HepG2 (cell line): Measurements from ENCODE around the gene UNKL. TPM values are rescaled to one million over a fixed set of nuclear protein-coding genes. Genes with fewer than 3 reads are reported as not detected.

Source experiments
- ATF7 ChIP-seq, 2 experiments: fragments of 450-650 bp in 1 of 2; sonication (generic) in 1 of 2; formaldehyde crosslinking in 1 of 2; IDR thresholded peaks; 2 replicates each; pipeline versions ENCODE4 v1.4.0 to v1.6.1; 2016 to 2020; ENCODE audit warnings: antibody characterized with exemption in 1 of 2, mild to moderate bottlenecking in 1 of 2, missing genetic modification reagents in 1 of 2
- CHCHD3 ChIP-seq: sonication (generic); formaldehyde crosslinking; IDR thresholded peaks from 2 replicates; pipeline ENCODE4 v1.8.0; 2022; ENCODE audit warnings: mild to moderate bottlenecking, missing genetic modification reagents, moderate library complexity
- POLR2AphosphoS5 ChIP-seq: IDR thresholded peaks from 2 replicates; pipeline ENCODE4 v1.6.1; 2012; ENCODE audit warnings: low read depth, low read length
- SIN3B ChIP-seq: fragments of 150-350 bp; IDR thresholded peaks from 2 replicates; pipeline ENCODE4 v1.6.1; 2014; ENCODE audit warnings: low read length
- TAF1 ChIP-seq: sonication (generic); formaldehyde crosslinking; IDR thresholded peaks from 2 replicates; pipeline ENCODE4 v1.4.0; 2020; ENCODE audit warnings: missing genetic modification reagents
- ZNF782 ChIP-seq: sonication (generic); formaldehyde crosslinking; IDR thresholded peaks from 2 replicates; pipeline ENCODE4 v1.4.0; 2020; ENCODE audit warnings: missing genetic modification reagents, mild to moderate bottlenecking, borderline replicate concordance
- ZSCAN21 ChIP-seq: sonication (generic); formaldehyde crosslinking; IDR thresholded peaks from 2 replicates; pipeline ENCODE4 v1.8.0; 2022; ENCODE audit warnings: mild to moderate bottlenecking, missing genetic modification reagents, moderate library complexity, borderline replicate concordance
- ZSCAN29 ChIP-seq: sonication (generic); formaldehyde crosslinking; conservative IDR thresholded peaks from 2 replicates; pipeline ENCODE4 v1.4.0; 2020; ENCODE audit warnings: mild to moderate bottlenecking, missing genetic modification reagents
- polyA plus RNA-seq, 8 experiments: library from polyadenylated mRNA; depleted of rRNA in 3 of 8; stranded (reverse) in 7 of 8; unstranded in 1 of 8; fragments of >200 nt; fragmentation: Illumina TruSeq in 4 of 8; extraction: Trizol in 4 of 8; gene quantifications; 2 replicates each; pipeline versions ENCODE4 v1.2.1 to v1.2.3, GENCODE V29; 2011 to 2016; ENCODE audit warnings: low read depth in 4 of 8, missing spikeins in 1 of 8, mixed read lengths in 1 of 8; ENCODE audit not compliant: insufficient read depth in 1 of 8
- total RNA-seq, 5 experiments: library from RNA; depleted of rRNA; stranded (reverse); fragments of >200 nt; fragmentation: Illumina TruSeq; extraction: Trizol; gene quantifications; 2 replicates each; pipeline ENCODE4 v1.2.3, GENCODE V29; 2016; ENCODE audit warnings: low read depth in 1 of 5
- TF ChIP-seq, protein P1 (sequence below): sonication (generic); formaldehyde crosslinking; IDR thresholded peaks from 2 replicates; pipeline ENCODE4 v1.4.0; 2020; ENCODE audit warnings: mild to moderate bottlenecking, missing genetic modification reagents
- TF ChIP-seq, protein P2 (sequence below): sonication (generic); formaldehyde crosslinking; IDR thresholded peaks from 2 replicates; pipeline ENCODE4 v1.9.0; 2021; ENCODE audit warnings: mild to moderate bottlenecking, missing genetic modification reagents
- TF ChIP-seq, protein P3 (sequence below): sonication (generic); formaldehyde crosslinking; IDR thresholded peaks from 2 replicates; pipeline ENCODE4 v1.5.0; 2020; ENCODE audit warnings: missing genetic modification reagents

UNKL gene
- total and polyA plus RNA-seq, 2 of the 13 experiments (the other 11 are each of a cell fraction or from before 2014, with no cell fraction given) = 10.4 to 17.6 TPM

DNA sequence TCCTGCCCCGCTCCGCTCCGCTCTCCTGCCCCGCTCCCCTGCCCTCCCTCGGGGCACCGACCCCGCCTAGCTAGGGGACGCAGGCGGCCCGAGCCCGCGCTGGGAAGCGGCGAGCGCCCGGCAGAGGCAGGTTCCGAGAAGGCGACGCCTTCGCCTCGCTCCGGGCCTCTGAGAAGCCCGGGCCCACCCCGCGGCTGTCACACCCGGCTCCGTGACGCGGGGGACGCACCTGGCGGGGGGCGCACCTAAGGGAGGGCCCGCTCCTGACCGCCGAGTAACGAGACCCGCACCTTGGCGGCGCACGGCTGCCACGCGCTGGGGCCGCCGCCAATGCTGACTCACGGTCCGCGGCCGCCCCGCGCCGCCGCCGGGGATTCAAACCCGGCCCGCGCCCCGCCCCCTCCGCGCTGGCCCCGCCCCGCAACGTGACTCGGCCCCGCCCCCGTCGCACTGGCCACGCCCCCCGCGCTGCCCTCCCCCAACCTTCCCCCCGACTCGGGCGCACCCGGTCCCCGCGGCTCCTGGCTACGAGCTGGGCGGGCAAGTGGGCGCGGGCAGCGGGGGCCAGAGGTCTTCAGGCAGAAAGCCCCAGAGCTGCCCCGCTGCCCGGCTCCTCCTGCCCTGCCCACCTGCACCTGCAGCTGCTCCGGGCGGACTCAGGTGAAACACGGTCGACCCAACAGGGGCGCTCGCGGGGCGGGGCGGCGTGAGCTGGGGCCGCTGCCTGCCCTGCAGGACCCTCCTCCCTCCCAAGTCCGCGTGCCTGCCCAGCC is 35.0 kb downstream of the UNKL start (continued):
- TF ChIP-seq ZNF782 (CRISPR knock-in tag) (no peak), ZSCAN29 (CRISPR knock-in tag) (no peak), POLR2AphosphoS5 (0 out of 2 replicates have a peak, but pooled peaks have one; percentile 26), ATF7 (IDR thresholded peaks at IDR 0.05) (no peak), ATF7 (CRISPR knock-in tag; IDR thresholded peaks at IDR 0.05) (no peak), CHCHD3 (CRISPR knock-in tag) (no peak), SIN3B (no peak), ZSCAN21 (CRISPR knock-in tag) (peak; percentile 38; the same call in 1 of the 2 replicates), TAF1 (peak; percentile 57)
- TF ChIP-seq, protein P1, sequence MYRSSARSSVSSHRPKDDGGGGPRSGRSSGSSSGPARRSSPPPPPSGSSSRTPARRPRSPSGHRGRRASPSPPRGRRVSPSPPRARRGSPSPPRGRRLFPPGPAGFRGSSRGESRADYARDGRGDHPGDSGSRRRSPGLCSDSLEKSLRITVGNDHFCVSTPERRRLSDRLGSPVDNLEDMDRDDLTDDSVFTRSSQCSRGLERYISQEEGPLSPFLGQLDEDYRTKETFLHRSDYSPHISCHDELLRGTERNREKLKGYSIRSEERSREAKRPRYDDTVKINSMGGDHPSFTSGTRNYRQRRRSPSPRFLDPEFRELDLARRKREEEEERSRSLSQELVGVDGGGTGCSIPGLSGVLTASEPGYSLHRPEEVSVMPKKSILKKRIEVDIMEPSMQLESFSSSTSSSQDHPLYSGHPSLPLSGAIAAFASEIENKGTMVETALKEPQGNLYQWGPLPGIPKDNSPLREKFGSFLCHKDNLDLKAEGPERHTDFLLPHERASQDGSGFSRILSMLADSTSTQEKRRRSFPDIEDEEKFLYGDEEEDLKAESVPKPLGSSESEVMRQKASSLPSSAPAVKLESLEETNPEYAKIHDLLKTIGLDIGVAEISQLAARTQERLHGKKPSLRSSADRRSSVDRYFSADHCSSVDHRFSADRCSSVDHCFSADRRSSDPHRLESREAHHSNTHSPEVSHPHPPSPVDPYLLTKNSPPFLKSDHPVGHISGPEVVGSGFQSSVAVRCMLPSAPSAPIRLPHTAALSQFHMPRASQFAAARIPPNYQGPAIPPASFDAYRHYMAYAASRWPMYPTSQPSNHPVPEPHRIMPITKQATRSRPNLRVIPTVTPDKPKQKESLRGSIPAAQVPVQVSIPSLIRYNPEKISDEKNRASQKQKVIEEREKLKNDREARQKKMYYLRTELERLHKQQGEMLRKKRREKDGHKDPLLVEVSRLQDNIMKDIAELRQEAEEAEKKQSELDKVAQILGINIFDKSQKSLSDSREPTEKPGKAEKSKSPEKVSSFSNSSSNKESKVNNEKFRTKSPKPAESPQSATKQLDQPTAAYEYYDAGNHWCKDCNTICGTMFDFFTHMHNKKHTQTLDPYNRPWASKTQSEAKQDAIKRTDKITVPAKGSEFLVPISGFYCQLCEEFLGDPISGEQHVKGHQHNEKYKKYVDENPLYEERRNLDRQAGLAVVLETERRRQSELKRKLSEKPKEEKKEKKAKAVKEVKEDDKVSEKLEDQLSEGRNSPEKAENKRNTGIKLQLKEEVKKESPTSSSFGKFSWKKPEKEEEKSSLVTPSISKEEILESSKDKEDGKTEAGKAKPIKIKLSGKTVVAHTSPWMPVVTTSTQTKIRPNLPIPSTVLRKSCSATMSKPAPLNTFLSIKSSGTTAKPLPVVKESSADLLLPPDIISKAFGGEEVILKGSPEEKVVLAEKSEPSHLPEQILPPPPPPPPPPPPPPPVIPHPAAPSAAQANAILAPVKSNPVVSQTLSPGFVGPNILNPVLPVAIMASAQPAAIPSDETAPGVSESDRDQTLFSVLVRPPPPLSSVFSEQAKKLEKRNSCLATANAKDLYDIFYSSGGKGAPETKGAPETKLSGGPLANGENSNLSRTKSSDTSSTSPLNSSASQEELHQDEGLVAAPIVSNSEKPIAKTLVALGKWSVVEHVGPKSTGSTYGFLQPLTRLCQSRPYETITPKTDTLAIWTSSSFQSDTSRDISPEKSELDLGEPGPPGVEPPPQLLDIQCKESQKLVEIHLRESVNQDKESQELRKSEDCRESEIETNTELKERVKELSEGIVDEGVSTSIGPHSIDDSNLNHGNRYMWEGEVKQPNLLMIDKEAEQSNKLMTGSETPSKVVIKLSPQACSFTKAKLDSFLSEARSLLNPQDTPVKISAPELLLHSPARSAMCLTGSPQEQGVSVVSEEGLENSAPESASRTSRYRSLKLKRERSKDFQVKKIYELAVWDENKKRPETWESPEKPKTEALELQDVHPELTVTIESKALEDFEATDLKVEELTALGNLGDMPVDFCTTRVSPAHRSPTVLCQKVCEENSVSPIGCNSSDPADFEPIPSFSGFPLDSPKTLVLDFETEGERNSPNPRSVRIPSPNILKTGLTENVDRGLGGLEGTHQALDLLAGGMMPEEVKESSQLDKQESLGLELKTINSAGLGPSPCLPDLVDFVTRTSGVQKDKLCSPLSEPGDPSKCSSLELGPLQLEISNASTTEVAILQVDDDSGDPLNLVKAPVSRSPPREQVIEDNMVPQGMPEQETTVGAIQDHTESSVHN (CRISPR knock-in tag) = no peak
- TF ChIP-seq, protein P2, sequence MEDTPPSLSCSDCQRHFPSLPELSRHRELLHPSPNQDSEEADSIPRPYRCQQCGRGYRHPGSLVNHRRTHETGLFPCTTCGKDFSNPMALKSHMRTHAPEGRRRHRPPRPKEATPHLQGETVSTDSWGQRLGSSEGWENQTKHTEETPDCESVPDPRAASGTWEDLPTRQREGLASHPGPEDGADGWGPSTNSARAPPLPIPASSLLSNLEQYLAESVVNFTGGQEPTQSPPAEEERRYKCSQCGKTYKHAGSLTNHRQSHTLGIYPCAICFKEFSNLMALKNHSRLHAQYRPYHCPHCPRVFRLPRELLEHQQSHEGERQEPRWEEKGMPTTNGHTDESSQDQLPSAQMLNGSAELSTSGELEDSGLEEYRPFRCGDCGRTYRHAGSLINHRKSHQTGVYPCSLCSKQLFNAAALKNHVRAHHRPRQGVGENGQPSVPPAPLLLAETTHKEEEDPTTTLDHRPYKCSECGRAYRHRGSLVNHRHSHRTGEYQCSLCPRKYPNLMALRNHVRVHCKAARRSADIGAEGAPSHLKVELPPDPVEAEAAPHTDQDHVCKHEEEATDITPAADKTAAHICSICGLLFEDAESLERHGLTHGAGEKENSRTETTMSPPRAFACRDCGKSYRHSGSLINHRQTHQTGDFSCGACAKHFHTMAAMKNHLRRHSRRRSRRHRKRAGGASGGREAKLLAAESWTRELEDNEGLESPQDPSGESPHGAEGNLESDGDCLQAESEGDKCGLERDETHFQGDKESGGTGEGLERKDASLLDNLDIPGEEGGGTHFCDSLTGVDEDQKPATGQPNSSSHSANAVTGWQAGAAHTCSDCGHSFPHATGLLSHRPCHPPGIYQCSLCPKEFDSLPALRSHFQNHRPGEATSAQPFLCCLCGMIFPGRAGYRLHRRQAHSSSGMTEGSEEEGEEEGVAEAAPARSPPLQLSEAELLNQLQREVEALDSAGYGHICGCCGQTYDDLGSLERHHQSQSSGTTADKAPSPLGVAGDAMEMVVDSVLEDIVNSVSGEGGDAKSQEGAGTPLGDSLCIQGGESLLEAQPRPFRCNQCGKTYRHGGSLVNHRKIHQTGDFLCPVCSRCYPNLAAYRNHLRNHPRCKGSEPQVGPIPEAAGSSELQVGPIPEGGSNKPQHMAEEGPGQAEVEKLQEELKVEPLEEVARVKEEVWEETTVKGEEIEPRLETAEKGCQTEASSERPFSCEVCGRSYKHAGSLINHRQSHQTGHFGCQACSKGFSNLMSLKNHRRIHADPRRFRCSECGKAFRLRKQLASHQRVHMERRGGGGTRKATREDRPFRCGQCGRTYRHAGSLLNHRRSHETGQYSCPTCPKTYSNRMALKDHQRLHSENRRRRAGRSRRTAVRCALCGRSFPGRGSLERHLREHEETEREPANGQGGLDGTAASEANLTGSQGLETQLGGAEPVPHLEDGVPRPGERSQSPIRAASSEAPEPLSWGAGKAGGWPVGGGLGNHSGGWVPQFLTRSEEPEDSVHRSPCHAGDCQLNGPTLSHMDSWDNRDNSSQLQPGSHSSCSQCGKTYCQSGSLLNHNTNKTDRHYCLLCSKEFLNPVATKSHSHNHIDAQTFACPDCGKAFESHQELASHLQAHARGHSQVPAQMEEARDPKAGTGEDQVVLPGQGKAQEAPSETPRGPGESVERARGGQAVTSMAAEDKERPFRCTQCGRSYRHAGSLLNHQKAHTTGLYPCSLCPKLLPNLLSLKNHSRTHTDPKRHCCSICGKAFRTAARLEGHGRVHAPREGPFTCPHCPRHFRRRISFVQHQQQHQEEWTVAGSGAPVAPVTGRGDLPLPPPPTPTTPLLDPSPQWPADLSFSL (CRISPR knock-in tag) = no peak
- TF ChIP-seq, protein P3, sequence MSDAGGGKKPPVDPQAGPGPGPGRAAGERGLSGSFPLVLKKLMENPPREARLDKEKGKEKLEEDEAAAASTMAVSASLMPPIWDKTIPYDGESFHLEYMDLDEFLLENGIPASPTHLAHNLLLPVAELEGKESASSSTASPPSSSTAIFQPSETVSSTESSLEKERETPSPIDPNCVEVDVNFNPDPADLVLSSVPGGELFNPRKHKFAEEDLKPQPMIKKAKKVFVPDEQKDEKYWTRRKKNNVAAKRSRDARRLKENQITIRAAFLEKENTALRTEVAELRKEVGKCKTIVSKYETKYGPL = no peak
